Keratinocyte (primary cell): ENCODE data around the gene RPL13. TPM values are rescaled to one million over a fixed set of nuclear protein-coding genes. Genes with fewer than 3 reads are reported as not detected.

Experiments
- DNase-seq: peaks from one replicate; pipeline ENCODE4 v3.0.0-alpha.2; 2011; ENCODE audit warnings: low read depth, missing footprints, low spot score
- FAIRE-seq: peaks from 2 replicates; lab custom pipeline; 2011; peaks lifted over from hg19 to GRCh38; lab: Jason Lieb, UNC
- H2AFZ ChIP-seq: 2 replicates; pipeline ENCODE4 v1.6.0; 2012; ENCODE audit warnings: low read length, control low read depth, inconsistent platforms; ENCODE audit not compliant: control insufficient read depth
- H3K27ac ChIP-seq: 2 replicates; pipeline ENCODE4 v1.5.1; 2011; ENCODE audit warnings: low read length; ENCODE audit not compliant: control insufficient read depth, insufficient read depth
- H3K27me3 ChIP-seq: 3 replicates; pipeline ENCODE4 v1.6.0; 2011; ENCODE audit warnings: low read length; ENCODE audit not compliant: control insufficient read depth, insufficient read depth; ENCODE audit errors: extremely low read depth
- H3K36me3 ChIP-seq, 2 experiments: 2 replicates in 1 of 2; 3 replicates in 1 of 2; pipeline ENCODE4 v1.5.1; 2011; ENCODE audit warnings: low read length in 2 of 2, mild to moderate bottlenecking in 1 of 2; ENCODE audit not compliant: control insufficient read depth in 2 of 2, insufficient read depth in 2 of 2; ENCODE audit errors: extremely low read depth in 1 of 2
- H3K4me1 ChIP-seq: 3 replicates; pipeline ENCODE4 v1.5.1; 2011; ENCODE audit warnings: low read length; ENCODE audit not compliant: control insufficient read depth, insufficient read depth; ENCODE audit errors: extremely low read depth
- H3K4me2 ChIP-seq: 3 replicates; pipeline ENCODE4 v1.6.0; 2011; ENCODE audit warnings: low read depth, low read length; ENCODE audit not compliant: control insufficient read depth, insufficient read depth; ENCODE audit errors: extremely low read depth
- H3K4me3 ChIP-seq, 3 experiments: fragments of 200-600 bp in 1 of 3; sonication (generic) in 1 of 3; 2 replicates in 2 of 3; 3 replicates in 1 of 3; pipeline ENCODE4 v1.5.1; 2011 to 2016; ENCODE audit warnings: low read length in 3 of 3, mild to moderate bottlenecking in 3 of 3, control low read depth in 2 of 3, inconsistent platforms in 1 of 3, low read depth in 1 of 3, mixed read lengths in 1 of 3, mixed run types in 1 of 3, moderate library complexity in 1 of 3; ENCODE audit not compliant: control insufficient read depth in 2 of 3, insufficient read depth in 2 of 3; ENCODE audit errors: extremely low read depth in 1 of 3
- H3K79me2 ChIP-seq: 2 replicates; pipeline ENCODE4 v1.6.0; 2012; ENCODE audit warnings: low read length; ENCODE audit not compliant: control insufficient read depth, insufficient read depth
- H3K9ac ChIP-seq: 3 replicates; pipeline ENCODE4 v1.6.0; 2011; ENCODE audit warnings: low read length; ENCODE audit not compliant: control insufficient read depth, insufficient read depth; ENCODE audit errors: extremely low read depth
- H3K9me1 ChIP-seq: 3 replicates; pipeline ENCODE4 v1.6.0; 2011; ENCODE audit warnings: low read length; ENCODE audit not compliant: control insufficient read depth, insufficient read depth; ENCODE audit errors: extremely low read depth
- H3K9me3 ChIP-seq: 2 replicates; pipeline ENCODE4 v1.5.1; 2012; ENCODE audit warnings: low read depth, low read length; ENCODE audit not compliant: control insufficient read depth
- H4K20me1 ChIP-seq: 3 replicates; pipeline ENCODE4 v1.6.0; 2011; ENCODE audit warnings: low read length; ENCODE audit not compliant: control insufficient read depth, insufficient read depth; ENCODE audit errors: extremely low read depth
- CTCF ChIP-seq, 3 experiments: IDR thresholded peaks in 1 of 3; conservative IDR thresholded peaks in 1 of 3; optimal IDR thresholded peaks in 1 of 3; 2 replicates in 2 of 3; 3 replicates in 1 of 3; pipeline versions ENCODE3 to v1.5.1; 2011; ENCODE audit warnings: low read length in 3 of 3, mild to moderate bottlenecking in 3 of 3, moderate library complexity in 2 of 3, control low read depth in 1 of 3, inconsistent platforms in 1 of 3; ENCODE audit not compliant: insufficient read depth in 2 of 3; ENCODE audit errors: extremely low read depth in 1 of 3
- EZH2 ChIP-seq: IDR thresholded peaks from one replicate; pipeline ENCODE4 v1.6.1; 2012; ENCODE audit warnings: inconsistent platforms, mild to moderate bottlenecking, low read length, moderate library complexity
- dilution Hi-C: fragments of 300-500 bp; cut with MboI; formaldehyde crosslinking; loops from one replicate; pipeline ENCODE4 v1.7.0; 2020; ENCODE audit warnings: low sequenced_read_pairs; ENCODE audit not compliant: extremely low pct_ligation_motif_present
- polyA plus RNA-seq, 5 experiments: library from polyadenylated mRNA; depleted of rRNA in 3 of 5; stranded (reverse) in 3 of 5; stranded (forward) in 1 of 5; unstranded in 1 of 5; fragments of >200 nt; gene quantifications; 1 replicate in 1 of 5; 2 replicates in 3 of 5; 3 replicates in 1 of 5; pipeline versions ENCODE4 v1.2.1 to v1.2.3, GENCODE V29; 2011 to 2012; ENCODE audit warnings: missing spikeins in 2 of 5, low read depth in 1 of 5, low replicate concordance in 1 of 5

The RPL13 gene
- polyA plus RNA-seq, 1 donor (not counting 4 experiments of a cell fraction or from before 2014, with no cell fraction given) = 2,095 TPM

DNA sequence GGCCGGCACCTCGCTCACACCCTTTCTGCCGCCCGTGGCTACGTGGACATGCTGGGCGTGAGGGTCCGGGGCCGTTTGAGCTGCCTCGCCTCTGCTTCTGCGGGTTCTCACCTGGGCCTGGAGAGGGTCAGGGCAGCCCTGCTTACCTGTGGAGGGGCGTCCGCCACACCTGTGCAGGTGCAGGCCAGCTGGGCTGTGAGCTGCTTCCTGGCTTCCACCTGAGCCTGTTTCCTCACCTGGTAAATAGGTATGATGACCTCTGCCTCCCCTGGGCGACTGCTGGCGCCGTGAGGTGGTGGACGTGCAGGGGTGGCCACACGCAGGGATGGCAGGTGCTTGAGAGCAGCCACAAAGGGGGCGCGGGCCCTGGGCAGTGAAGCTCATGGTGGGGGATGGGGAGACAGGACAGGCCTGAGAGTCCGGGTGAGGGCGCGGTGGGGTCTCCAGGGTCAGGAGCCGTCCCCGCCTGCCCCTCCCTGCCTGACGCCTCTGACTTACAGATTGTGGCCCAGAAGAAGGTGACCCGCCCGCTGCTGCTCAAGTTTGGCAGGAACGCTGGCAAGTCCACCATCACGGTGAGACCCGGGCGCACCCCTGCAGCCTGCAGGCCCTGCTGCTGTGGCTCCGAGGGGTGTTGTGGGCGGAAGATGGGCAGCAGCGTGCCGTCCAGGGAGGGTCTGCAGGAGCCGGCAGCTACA is 22.9 kb downstream of the RPL13 start:
- Histone ChIP-seq H4K20me1 (no peaks in the 10 kb centered on the region), H3K36me3 (peaks cover 0 to 2% of the 10 kb centered on the region in 2 experiments), H3K4me1 (peaks cover 23% of the 10 kb centered on the region), H3K4me2 (no peak overlapping the region), H3K9me3 (no peaks in the 10 kb centered on the region), H3K79me2 (no peaks in the 10 kb centered on the region), H3K9me1 (peaks cover 2% of the 10 kb centered on the region), H3K9ac (no peak overlapping the region), H3K27ac (no peak overlapping the region), H2AFZ (no peak overlapping the region), H3K27me3 (no peaks in the 10 kb centered on the region), H3K4me3 (no peak overlapping the region)
- TF ChIP-seq CTCF (optimal IDR thresholded peaks at IDR 0.05 in 1 of 3, IDR thresholded peaks at IDR 0.05 in 1 of 3, conservative IDR thresholded peaks at IDR 0.05 in 1 of 3; ENCODE audit: extremely low read depth in 1 of 3, insufficient read depth in 2 of 3, low read length in 3 of 3) (no peak), EZH2 (no peak)
- DNase-seq (no peak), FAIRE-seq (no peak)
- dilution Hi-C loops = no loop called here

- Histone ChIP-seq H3K36me3 (peaks cover 0 to 2% of the 10 kb centered on the region in 2 experiments), H3K4me2 (no peak overlapping the region), H3K27me3 (no peaks in the 10 kb centered on the region), H3K79me2 (no peaks in the 10 kb centered on the region), H3K9me3 (no peaks in the 10 kb centered on the region), H3K9me1 (peaks cover 2% of the 10 kb centered on the region), H3K27ac (no peak overlapping the region), H4K20me1 (no peaks in the 10 kb centered on the region), H2AFZ (no peak overlapping the region), H3K9ac (no peak overlapping the region), H3K4me1 (peaks cover 23% of the 10 kb centered on the region), H3K4me3 (no peak overlapping the region)
- dilution Hi-C loops = no loop called here
- no peak for FAIRE-seq
- TF ChIP-seq EZH2 (no peak), CTCF (optimal IDR thresholded peaks at IDR 0.05 in 1 of 3, IDR thresholded peaks at IDR 0.05 in 1 of 3, conservative IDR thresholded peaks at IDR 0.05 in 1 of 3; ENCODE audit: extremely low read depth in 1 of 3, insufficient read depth in 2 of 3, low read length in 3 of 3) (no peak)
- DNase-seq = no peak
Observed at GRCh38 chr16:89583895-89584644, 23.6 kb downstream of the RPL13 start.
